SKM-1 treated with dmso at 0.1 percent for 144 hours (cell line): ENCODE data around the gene TAAR9.

Experiments
- DNase-seq: peaks from one replicate; lab custom pipeline; 2025; ENCODE audit not compliant: unreplicated experiment; lab: John Stamatoyannopoulos, UW

The TAAR9 gene

GRCh38 chr6:132584698-132585097 lies 46.6 kb downstream of the TAAR9 start:
- no peak for DNase-seq

- peak; percentile 87 for DNase-seq
These were observed 49.3 kb downstream of the TAAR9 start for GRCh38 chr6:132587424-132587823.
